GM23338 (cell line): ENCODE data around the gene KIAA1328. TPM values are rescaled to one million over a fixed set of nuclear protein-coding genes. Genes with fewer than 3 reads are reported as not detected.
"Not testable (repeated sequence)": the region's sequence is repeated elsewhere in the genome, so short reads cannot be mapped to it uniquely, and the experiment has no call there.

ENCODE experiments used
- ATAC-seq: fragments of 200-7000 bp; cut with Tn5 transposase; 3 replicates; pipeline ENCODE4 v1.9.1; 2020
- DNase-seq: peaks from one replicate; pipeline ENCODE4 v3.0.0-alpha.2; 2015; ENCODE audit warnings: low spot score
- H2AFZ ChIP-seq: fragments of 200-600 bp; sonication (generic); 2 replicates; pipeline ENCODE4 v1.8.0; 2016; ENCODE audit warnings: antibody characterized with exemption, mild to moderate bottlenecking, moderate library complexity
- H3F3A ChIP-seq: fragments of 200-600 bp; sonication (generic); replicated peaks from 2 replicates; pipeline ENCODE4 v1.8.0; 2017; ENCODE audit warnings: antibody characterized with exemption, mixed run types, low read depth
- H3K27ac ChIP-seq: fragments of 200-600 bp; sonication (generic); 2 replicates; pipeline ENCODE4 v1.6.1; 2016; ENCODE audit warnings: low read depth
- H3K27me3 ChIP-seq: fragments of 200-600 bp; sonication (generic); 2 replicates; pipeline ENCODE4 v1.8.0; 2016; ENCODE audit warnings: mild to moderate bottlenecking, mixed run types, moderate library complexity; ENCODE audit not compliant: insufficient read depth
- H3K36me3 ChIP-seq: fragments of 200-600 bp; sonication (generic); 2 replicates; pipeline ENCODE4 v1.8.0; 2016; ENCODE audit warnings: mild to moderate bottlenecking; ENCODE audit not compliant: insufficient read depth
- H3K4me1 ChIP-seq: fragments of 200-600 bp; sonication (generic); 2 replicates; pipeline ENCODE4 v1.8.0; 2016; ENCODE audit warnings: mild to moderate bottlenecking, moderate library complexity; ENCODE audit not compliant: insufficient read depth
- H3K4me2 ChIP-seq: fragments of 200-600 bp; sonication (generic); 2 replicates; pipeline ENCODE4 v1.7.1; 2017; ENCODE audit warnings: mixed run types
- H3K4me3 ChIP-seq: fragments of 200-600 bp; sonication (generic); 2 replicates; pipeline ENCODE4 v1.6.1; 2016; ENCODE audit warnings: mixed run types
- H3K79me2 ChIP-seq: fragments of 200-600 bp; sonication (generic); replicated peaks from 2 replicates; pipeline ENCODE4 v1.8.0; 2017; ENCODE audit warnings: mild to moderate bottlenecking; ENCODE audit not compliant: insufficient read depth
- H3K9me2 ChIP-seq: fragments of 200-600 bp; sonication (generic); 2 replicates; pipeline ENCODE4 v1.8.0; 2017; ENCODE audit not compliant: insufficient read depth
- H4K20me1 ChIP-seq: fragments of 200-600 bp; sonication (generic); replicated peaks from 2 replicates; pipeline ENCODE4 v1.8.0; 2017; ENCODE audit warnings: mild to moderate bottlenecking; ENCODE audit not compliant: insufficient read depth
- H3K27ac Mint-ChIP-seq: 2 replicates; pipeline ENCODE4 v1.8.0; 2020; ENCODE audit warnings: inconsistent platforms, mild to moderate bottlenecking, moderate library complexity, mixed read lengths
- H3K27me3 Mint-ChIP-seq: 3 replicates; pipeline ENCODE4 v1.8.0; 2022; ENCODE audit warnings: low read depth, mild to moderate bottlenecking, moderate library complexity, mixed read lengths, inconsistent platforms; ENCODE audit not compliant: insufficient read depth, poor library complexity
- H3K36me3 Mint-ChIP-seq: 3 replicates; pipeline ENCODE4 v1.8.0; 2021; ENCODE audit warnings: low read depth, mild to moderate bottlenecking, inconsistent platforms, moderate library complexity, mixed read lengths
- H3K4me1 Mint-ChIP-seq: 3 replicates; pipeline ENCODE4 v1.8.0; 2020; ENCODE audit warnings: mild to moderate bottlenecking, inconsistent platforms, mixed read lengths
- H3K4me3 Mint-ChIP-seq: 3 replicates; pipeline ENCODE4 v1.8.0; 2021; ENCODE audit warnings: moderate library complexity, mild to moderate bottlenecking, inconsistent platforms, mixed read lengths
- H3K9me3 Mint-ChIP-seq: 3 replicates; pipeline ENCODE4 v1.8.0; 2020; ENCODE audit warnings: moderate library complexity, mild to moderate bottlenecking, inconsistent platforms, mixed read lengths
- CREB1 ChIP-seq: fragments of 250-450 bp; sonication (Bioruptor Pico); IDR thresholded peaks from 2 replicates; pipeline ENCODE4 v1.5.0; 2020; ENCODE audit warnings: low read depth, mild to moderate bottlenecking, moderate library complexity
- CTCF ChIP-seq, 2 experiments: fragments of 200-600 bp in 1 of 2; sonication (generic) in 1 of 2; conservative IDR thresholded peaks; 2 replicates each; pipeline versions ENCODE4 v1.5.1 to v1.6.1; 2016 to 2017; ENCODE audit warnings: antibody characterized with exemption in 2 of 2, low read depth in 2 of 2, mild to moderate bottlenecking in 2 of 2, moderate library complexity in 1 of 2
- POLR2AphosphoS5 ChIP-seq: IDR thresholded peaks from 2 replicates; pipeline ENCODE4 v1.6.1; 2016; ENCODE audit warnings: antibody characterized with exemption, low read depth
- polyA plus RNA-seq: library from polyadenylated mRNA; unstranded; fragments of >200 nt; fragmentation: Nextera tagmentation; extraction: Ambion mirVana; gene quantifications from 2 replicates; pipeline ENCODE4 v1.2.1, GENCODE V29; 2016
- total RNA-seq: library from RNA; depleted of rRNA; stranded (reverse); fragments of >200 nt; shearing (Covaris generic); gene quantifications from 2 replicates; pipeline ENCODE4 v1.2.3, GENCODE V29; 2014
- TF ChIP-seq, protein P1 (sequence below): fragments of 250-450 bp; sonication (Bioruptor Pico); IDR thresholded peaks from 2 replicates; pipeline ENCODE4 v1.5.0; 2020; ENCODE audit warnings: mild to moderate bottlenecking, moderate library complexity
- TF ChIP-seq, protein P2 (sequence below): IDR thresholded peaks from 2 replicates; pipeline ENCODE4 v1.6.1; 2016; ENCODE audit warnings: antibody characterized with exemption
- TF ChIP-seq, protein P3 (sequence below): IDR thresholded peaks from one replicate; pipeline ENCODE4 v1.6.1; 2018; ENCODE audit warnings: antibody characterized with exemption; ENCODE audit not compliant: unreplicated experiment

The KIAA1328 gene
- total and polyA plus RNA-seq, 2 experiments from 2014 or later: 5.2 to 8.4 TPM

DNA sequence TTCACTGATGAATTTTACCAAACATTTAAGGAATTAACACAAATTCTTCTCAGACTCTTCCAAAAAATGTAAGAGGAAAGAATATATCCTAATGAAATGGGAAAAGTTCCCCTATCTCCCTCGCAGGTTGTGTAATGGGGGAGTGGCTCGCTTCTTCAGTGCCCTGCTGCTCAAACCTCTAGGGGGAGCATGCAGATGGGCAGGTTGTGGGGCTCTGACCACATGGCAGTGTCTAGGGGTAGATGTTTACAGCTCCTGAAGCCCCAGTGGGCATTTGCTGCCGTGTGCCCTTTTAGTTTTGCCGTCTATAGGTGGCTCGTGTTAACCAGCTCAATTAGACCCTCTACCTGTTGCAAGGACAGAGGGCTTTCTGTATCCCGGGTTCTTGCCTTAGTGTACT is 338.0 kb downstream of the KIAA1328 start:
- not testable (repeated sequence) for H4K20me1 ChIP-seq, H3K4me3 ChIP-seq, H3K4me2 ChIP-seq, H3K79me2 ChIP-seq, H2AFZ ChIP-seq, H3F3A ChIP-seq, H3K27ac ChIP-seq, H3K9me2 ChIP-seq, H3K27me3 Mint-ChIP-seq, H3K9me3 Mint-ChIP-seq, H3K36me3 ChIP-seq, H3K4me3 Mint-ChIP-seq, H3K36me3 Mint-ChIP-seq, H3K27ac Mint-ChIP-seq, H3K27me3 ChIP-seq
- ATAC-seq (peak; percentile 88), DNase-seq (peak; percentile 64)
- peaks cover 29% of the 10 kb centered on the region for H3K4me1 Mint-ChIP-seq
- peaks cover 12% of the 10 kb centered on the region; the same call in 1 of the 2 replicates for H3K4me1 ChIP-seq
- peak; percentile 67 to 73 for TF ChIP-seq CTCF (conservative IDR thresholded peaks at IDR 0.05; ENCODE audit: low read depth in 2 of 2)
- TF ChIP-seq, protein P1, sequence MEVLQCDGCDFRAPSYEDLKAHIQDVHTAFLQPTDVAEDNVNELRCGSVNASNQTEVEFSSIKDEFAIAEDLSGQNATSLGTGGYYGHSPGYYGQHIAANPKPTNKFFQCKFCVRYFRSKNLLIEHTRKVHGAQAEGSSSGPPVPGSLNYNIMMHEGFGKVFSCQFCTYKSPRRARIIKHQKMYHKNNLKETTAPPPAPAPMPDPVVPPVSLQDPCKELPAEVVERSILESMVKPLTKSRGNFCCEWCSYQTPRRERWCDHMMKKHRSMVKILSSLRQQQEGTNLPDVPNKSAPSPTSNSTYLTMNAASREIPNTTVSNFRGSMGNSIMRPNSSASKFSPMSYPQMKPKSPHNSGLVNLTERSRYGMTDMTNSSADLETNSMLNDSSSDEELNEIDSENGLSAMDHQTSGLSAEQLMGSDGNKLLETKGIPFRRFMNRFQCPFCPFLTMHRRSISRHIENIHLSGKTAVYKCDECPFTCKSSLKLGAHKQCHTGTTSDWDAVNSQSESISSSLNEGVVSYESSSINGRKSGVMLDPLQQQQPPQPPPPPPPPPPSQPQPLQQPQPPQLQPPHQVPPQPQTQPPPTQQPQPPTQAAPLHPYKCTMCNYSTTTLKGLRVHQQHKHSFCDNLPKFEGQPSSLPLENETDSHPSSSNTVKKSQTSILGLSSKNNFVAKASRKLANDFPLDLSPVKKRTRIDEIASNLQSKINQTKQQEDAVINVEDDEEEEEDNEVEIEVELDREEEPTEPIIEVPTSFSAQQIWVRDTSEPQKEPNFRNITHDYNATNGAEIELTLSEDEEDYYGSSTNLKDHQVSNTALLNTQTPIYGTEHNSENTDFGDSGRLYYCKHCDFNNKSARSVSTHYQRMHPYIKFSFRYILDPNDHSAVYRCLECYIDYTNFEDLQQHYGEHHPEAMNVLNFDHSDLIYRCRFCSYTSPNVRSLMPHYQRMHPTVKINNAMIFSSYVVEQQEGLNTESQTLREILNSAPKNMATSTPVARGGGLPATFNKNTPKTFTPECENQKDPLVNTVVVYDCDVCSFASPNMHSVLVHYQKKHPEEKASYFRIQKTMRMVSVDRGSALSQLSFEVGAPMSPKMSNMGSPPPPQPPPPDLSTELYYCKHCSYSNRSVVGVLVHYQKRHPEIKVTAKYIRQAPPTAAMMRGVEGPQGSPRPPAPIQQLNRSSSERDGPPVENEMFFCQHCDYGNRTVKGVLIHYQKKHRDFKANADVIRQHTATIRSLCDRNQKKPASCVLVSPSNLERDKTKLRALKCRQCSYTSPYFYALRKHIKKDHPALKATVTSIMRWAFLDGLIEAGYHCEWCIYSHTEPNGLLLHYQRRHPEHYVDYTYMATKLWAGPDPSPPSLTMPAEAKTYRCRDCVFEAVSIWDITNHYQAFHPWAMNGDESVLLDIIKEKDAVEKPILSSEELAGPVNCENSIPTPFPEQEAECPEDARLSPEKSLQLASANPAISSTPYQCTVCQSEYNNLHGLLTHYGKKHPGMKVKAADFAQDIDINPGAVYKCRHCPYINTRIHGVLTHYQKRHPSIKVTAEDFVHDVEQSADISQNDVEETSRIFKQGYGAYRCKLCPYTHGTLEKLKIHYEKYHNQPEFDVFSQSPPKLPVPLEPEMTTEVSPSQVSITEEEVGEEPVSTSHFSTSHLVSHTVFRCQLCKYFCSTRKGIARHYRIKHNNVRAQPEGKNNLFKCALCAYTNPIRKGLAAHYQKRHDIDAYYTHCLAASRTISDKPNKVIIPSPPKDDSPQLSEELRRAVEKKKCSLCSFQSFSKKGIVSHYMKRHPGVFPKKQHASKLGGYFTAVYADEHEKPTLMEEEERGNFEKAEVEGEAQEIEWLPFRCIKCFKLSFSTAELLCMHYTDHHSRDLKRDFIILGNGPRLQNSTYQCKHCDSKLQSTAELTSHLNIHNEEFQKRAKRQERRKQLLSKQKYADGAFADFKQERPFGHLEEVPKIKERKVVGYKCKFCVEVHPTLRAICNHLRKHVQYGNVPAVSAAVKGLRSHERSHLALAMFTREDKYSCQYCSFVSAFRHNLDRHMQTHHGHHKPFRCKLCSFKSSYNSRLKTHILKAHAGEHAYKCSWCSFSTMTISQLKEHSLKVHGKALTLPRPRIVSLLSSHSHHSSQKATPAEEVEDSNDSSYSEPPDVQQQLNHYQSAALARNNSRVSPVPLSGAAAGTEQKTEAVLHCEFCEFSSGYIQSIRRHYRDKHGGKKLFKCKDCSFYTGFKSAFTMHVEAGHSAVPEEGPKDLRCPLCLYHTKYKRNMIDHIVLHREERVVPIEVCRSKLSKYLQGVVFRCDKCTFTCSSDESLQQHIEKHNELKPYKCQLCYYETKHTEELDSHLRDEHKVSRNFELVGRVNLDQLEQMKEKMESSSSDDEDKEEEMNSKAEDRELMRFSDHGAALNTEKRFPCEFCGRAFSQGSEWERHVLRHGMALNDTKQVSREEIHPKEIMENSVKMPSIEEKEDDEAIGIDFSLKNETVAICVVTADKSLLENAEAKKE (CRISPR knock-in tag): 0 out of 2 replicates have a peak, but pooled peaks have one; percentile 10

GRCh38 chr18:37170984-37171383 is 342.1 kb downstream of the KIAA1328 start:
- Mint-ChIP-seq H3K36me3 (peaks cover 5% of the 10 kb centered on the region; the same call in 1 of the 3 replicates), H3K27me3 (peaks cover 2% of the 10 kb centered on the region), H3K9me3 (no peaks in the 10 kb centered on the region; the same call in 2 of the 3 replicates), H3K4me3 (no peak overlapping the region), H3K4me1 (peaks cover 28% of the 10 kb centered on the region), H3K27ac (no peak overlapping the region)
- Histone ChIP-seq H3K4me1 (peaks cover 8% of the 10 kb centered on the region), H3K79me2 (no peaks in the 10 kb centered on the region), H3F3A (no peaks in the 10 kb centered on the region), H2AFZ (no peak overlapping the region), H3K27me3 (no peaks in the 10 kb centered on the region), H3K36me3 (no peaks in the 10 kb centered on the region), H3K9me2 (no peaks in the 10 kb centered on the region), H3K4me3 (no peak overlapping the region), H3K27ac (no peak overlapping the region), H3K4me2 (no peak overlapping the region), H4K20me1 (no peaks in the 10 kb centered on the region)
- DNase-seq: no peak
- ATAC-seq: no peak
- TF ChIP-seq CTCF (conservative IDR thresholded peaks at IDR 0.05; ENCODE audit: low read depth in 2 of 2) (no peak), CREB1 (CRISPR knock-in tag) (no peak), POLR2AphosphoS5 (no peak)
- TF ChIP-seq, protein P2, sequence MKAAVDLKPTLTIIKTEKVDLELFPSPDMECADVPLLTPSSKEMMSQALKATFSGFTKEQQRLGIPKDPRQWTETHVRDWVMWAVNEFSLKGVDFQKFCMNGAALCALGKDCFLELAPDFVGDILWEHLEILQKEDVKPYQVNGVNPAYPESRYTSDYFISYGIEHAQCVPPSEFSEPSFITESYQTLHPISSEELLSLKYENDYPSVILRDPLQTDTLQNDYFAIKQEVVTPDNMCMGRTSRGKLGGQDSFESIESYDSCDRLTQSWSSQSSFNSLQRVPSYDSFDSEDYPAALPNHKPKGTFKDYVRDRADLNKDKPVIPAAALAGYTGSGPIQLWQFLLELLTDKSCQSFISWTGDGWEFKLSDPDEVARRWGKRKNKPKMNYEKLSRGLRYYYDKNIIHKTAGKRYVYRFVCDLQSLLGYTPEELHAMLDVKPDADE: no peak
- TF ChIP-seq, protein P3, sequence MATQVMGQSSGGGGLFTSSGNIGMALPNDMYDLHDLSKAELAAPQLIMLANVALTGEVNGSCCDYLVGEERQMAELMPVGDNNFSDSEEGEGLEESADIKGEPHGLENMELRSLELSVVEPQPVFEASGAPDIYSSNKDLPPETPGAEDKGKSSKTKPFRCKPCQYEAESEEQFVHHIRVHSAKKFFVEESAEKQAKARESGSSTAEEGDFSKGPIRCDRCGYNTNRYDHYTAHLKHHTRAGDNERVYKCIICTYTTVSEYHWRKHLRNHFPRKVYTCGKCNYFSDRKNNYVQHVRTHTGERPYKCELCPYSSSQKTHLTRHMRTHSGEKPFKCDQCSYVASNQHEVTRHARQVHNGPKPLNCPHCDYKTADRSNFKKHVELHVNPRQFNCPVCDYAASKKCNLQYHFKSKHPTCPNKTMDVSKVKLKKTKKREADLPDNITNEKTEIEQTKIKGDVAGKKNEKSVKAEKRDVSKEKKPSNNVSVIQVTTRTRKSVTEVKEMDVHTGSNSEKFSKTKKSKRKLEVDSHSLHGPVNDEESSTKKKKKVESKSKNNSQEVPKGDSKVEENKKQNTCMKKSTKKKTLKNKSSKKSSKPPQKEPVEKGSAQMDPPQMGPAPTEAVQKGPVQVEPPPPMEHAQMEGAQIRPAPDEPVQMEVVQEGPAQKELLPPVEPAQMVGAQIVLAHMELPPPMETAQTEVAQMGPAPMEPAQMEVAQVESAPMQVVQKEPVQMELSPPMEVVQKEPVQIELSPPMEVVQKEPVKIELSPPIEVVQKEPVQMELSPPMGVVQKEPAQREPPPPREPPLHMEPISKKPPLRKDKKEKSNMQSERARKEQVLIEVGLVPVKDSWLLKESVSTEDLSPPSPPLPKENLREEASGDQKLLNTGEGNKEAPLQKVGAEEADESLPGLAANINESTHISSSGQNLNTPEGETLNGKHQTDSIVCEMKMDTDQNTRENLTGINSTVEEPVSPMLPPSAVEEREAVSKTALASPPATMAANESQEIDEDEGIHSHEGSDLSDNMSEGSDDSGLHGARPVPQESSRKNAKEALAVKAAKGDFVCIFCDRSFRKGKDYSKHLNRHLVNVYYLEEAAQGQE: no peak
